CD4-positive, alpha-beta T cell treated with Interleukin-4 for 1 hour (primary cell): Measurements from ENCODE around the gene ADGRF3.
"Not testable (repeated sequence)": the region's sequence is repeated elsewhere in the genome, so short reads cannot be mapped to it uniquely, and the experiment has no call there.

Experiments used
- DNase-seq, 2 donors: peaks; one replicate each; pipeline ENCODE4 v3.0.0-alpha.2; 2020 to 2022

The ADGRF3 gene

GRCh38 chr2:26276484-26277227, 69.9 kb downstream of the ADGRF3 start:
- no peak for DNase-seq

GRCh38 chr2:26274058-26274613, 72.5 kb downstream of the ADGRF3 start:
- DNase-seq: peak in 1 of 2 donors; percentile 58

- DNase-seq: no peak
Measured at GRCh38 chr2:26273501-26273900, 73.1 kb downstream of the ADGRF3 start.

GRCh38 chr2:26270373-26270772, 76.2 kb downstream of the ADGRF3 start:
- DNase-seq: no peak

- DNase-seq: no peak
Measured at GRCh38 chr2:26269571-26270158, 76.9 kb downstream of the ADGRF3 start.

- DNase-seq: peak in 1 of 2 donors; percentile 16
Measured at GRCh38 chr2:26268670-26269385, 77.8 kb downstream of the ADGRF3 start.

GRCh38 chr2:26268213-26268612, 78.4 kb downstream of the ADGRF3 start:
- DNase-seq: no peak

GRCh38 chr2:26258836-26259235, 87.8 kb downstream of the ADGRF3 start:
- not testable (repeated sequence) for DNase-seq
